Measurements from ENCODE around the gene MEAK7.

Gene MEAK7

DNA sequence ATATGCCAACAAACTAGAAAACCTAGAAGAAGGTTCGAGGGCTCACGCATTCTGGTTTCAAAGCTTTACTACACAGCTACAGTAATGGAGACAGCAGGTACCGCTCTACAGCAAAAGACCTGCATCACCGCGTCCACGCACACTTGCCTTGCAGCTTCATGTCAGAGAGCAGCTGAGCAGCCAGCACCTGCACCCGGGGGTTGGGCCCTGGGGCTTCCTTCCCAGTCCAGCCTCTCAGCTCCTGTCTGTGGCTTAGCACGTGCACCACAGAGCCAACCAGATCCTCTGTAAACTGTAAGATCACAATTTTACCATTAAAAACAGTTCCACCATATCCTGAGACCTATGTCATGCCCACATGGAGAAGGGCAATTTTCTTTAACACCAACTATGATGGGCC, 15.3 kb downstream of the MEAK7 start:
- Histone ChIP-seq H3K9me3 (ENCODE audit: control insufficient read depth, insufficient read depth, low read length) (peaks cover 5% of the 10 kb centered on the region; the same call in 1 of the 2 replicates), H3K79me2 (ENCODE audit: control insufficient read depth, low read length) (no peaks in the 10 kb centered on the region), H4K20me1 (ENCODE audit: control insufficient read depth, insufficient read depth, low read depth, low read length) (no peaks in the 10 kb centered on the region), H3K4me2 (ENCODE audit: low read length) (no peak overlapping the region), H3K27ac (ENCODE audit: low read depth, low read length) (no peak overlapping the region), H3K4me3 (ENCODE audit: low read length) (no peak overlapping the region), H3K4me1 (ENCODE audit: control insufficient read depth, low read length) (no peaks in the 10 kb centered on the region), H3F3A (ENCODE audit: control insufficient read depth, insufficient read depth) (no peaks in the 10 kb centered on the region), H3K36me3 (ENCODE audit: control insufficient read depth, low read length) (peaks cover 12% of the 10 kb centered on the region), H3K27me3 (ENCODE audit: control insufficient read depth, low read length) (no peaks in the 10 kb centered on the region), H3K9me2 (replicated peaks; ENCODE audit: control insufficient read depth, low read length) (no peaks in the 10 kb centered on the region)
- TF ChIP-seq, protein P1, sequence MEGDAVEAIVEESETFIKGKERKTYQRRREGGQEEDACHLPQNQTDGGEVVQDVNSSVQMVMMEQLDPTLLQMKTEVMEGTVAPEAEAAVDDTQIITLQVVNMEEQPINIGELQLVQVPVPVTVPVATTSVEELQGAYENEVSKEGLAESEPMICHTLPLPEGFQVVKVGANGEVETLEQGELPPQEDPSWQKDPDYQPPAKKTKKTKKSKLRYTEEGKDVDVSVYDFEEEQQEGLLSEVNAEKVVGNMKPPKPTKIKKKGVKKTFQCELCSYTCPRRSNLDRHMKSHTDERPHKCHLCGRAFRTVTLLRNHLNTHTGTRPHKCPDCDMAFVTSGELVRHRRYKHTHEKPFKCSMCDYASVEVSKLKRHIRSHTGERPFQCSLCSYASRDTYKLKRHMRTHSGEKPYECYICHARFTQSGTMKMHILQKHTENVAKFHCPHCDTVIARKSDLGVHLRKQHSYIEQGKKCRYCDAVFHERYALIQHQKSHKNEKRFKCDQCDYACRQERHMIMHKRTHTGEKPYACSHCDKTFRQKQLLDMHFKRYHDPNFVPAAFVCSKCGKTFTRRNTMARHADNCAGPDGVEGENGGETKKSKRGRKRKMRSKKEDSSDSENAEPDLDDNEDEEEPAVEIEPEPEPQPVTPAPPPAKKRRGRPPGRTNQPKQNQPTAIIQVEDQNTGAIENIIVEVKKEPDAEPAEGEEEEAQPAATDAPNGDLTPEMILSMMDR (IDR thresholded peaks at IDR 0.05; ENCODE audit: low read depth, low read length, poor library complexity, severe bottlenecking): no peak
- TF ChIP-seq EZH2phosphoT487 (IDR thresholded peaks at IDR 0.05; ENCODE audit: borderline replicate concordance, low read length): no peak

DNA sequence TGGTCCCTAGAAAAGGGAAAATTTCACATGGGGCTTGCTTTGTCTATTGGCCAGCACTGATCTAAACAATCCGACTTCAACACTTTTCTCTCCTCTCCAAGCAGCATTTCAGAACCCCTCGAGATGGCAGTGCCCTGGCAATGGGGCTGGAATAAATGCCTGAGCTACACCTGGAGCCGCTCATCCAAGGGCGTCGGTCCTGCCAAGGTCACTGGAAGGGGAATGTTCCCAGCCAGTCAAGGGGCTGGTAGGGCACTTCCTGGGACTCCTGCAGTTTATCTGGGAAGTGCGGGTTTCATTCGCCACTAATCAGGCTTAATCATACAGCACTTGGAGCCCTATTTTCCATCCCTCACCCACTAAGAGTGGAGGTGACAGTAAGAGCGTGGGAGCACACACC, 17.1 kb downstream of the MEAK7 start:
- TF ChIP-seq, protein P1 (IDR thresholded peaks at IDR 0.05; ENCODE audit: low read depth, low read length, poor library complexity, severe bottlenecking): no peak
- TF ChIP-seq EZH2phosphoT487 (IDR thresholded peaks at IDR 0.05; ENCODE audit: borderline replicate concordance, low read length): no peak
- H3K27ac ChIP-seq (ENCODE audit: low read depth, low read length): no peak overlapping the region
- H3K36me3 ChIP-seq (ENCODE audit: control insufficient read depth, low read length): no peaks in the 10 kb centered on the region
- H3K4me1 ChIP-seq (ENCODE audit: control insufficient read depth, low read length): no peaks in the 10 kb centered on the region
- H3K4me3 ChIP-seq (ENCODE audit: low read length): no peak overlapping the region
- no peaks in the 10 kb centered on the region for H3F3A ChIP-seq (ENCODE audit: control insufficient read depth, insufficient read depth)
- no peaks in the 10 kb centered on the region for H3K9me2 ChIP-seq (replicated peaks; ENCODE audit: control insufficient read depth, low read length)
- H3K79me2 ChIP-seq (ENCODE audit: control insufficient read depth, low read length): no peaks in the 10 kb centered on the region
- H4K20me1 ChIP-seq (ENCODE audit: control insufficient read depth, insufficient read depth, low read depth, low read length): no peaks in the 10 kb centered on the region
- H3K27me3 ChIP-seq (ENCODE audit: control insufficient read depth, low read length): no peaks in the 10 kb centered on the region
- H3K9me3 ChIP-seq (ENCODE audit: control insufficient read depth, insufficient read depth, low read length): no peaks in the 10 kb centered on the region
- no peak overlapping the region for H3K4me2 ChIP-seq (ENCODE audit: low read length)

DNA sequence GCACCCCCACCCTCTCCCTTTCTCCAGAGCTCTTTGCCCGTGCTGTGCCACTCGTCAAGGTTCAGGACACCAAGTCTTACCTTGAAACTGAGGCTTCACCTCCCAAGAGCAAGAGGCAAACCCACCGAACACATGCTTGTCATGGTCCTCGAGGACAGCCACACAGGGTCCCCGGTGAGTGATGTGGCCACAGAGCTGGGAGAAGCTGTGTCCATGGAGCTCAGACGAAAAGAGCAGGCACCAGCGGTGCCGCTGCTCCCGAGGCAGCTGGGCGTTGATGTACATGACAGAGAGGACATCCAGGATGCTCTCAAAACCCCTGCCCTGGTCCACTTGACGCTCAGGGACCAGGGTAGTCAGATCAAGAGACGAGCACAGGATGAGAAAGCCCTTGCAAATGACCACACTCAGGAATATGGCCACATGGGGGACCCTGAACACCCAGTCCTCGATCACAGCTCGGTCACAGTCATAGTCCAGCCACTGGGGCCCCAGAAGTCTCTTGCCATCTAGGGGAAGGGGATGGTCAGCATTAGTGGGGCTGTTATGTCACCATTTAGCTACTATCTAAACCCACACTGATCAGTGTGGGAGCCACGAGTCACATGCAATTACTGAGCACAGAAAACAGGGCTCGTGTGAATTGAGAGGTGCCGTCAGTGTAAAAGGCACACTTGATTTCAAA, 17.8 kb downstream of the MEAK7 start:
- H3K27ac ChIP-seq (ENCODE audit: low read depth, low read length): no peak overlapping the region
- H3K27me3 ChIP-seq (ENCODE audit: control insufficient read depth, low read length): no peaks in the 10 kb centered on the region
- H3K9me3 ChIP-seq (ENCODE audit: control insufficient read depth, insufficient read depth, low read length): no peaks in the 10 kb centered on the region
- H3K4me2 ChIP-seq (ENCODE audit: low read length): no peak overlapping the region
- H3K9me2 ChIP-seq (replicated peaks; ENCODE audit: control insufficient read depth, low read length): no peaks in the 10 kb centered on the region
- no peaks in the 10 kb centered on the region for H4K20me1 ChIP-seq (ENCODE audit: control insufficient read depth, insufficient read depth, low read depth, low read length)
- H3F3A ChIP-seq (ENCODE audit: control insufficient read depth, insufficient read depth): no peaks in the 10 kb centered on the region
- no peak overlapping the region for H3K4me3 ChIP-seq (ENCODE audit: low read length)
- no peaks in the 10 kb centered on the region for H3K79me2 ChIP-seq (ENCODE audit: control insufficient read depth, low read length)
- TF ChIP-seq, protein P1 (IDR thresholded peaks at IDR 0.05; ENCODE audit: low read depth, low read length, poor library complexity, severe bottlenecking): no peak
- no peak for TF ChIP-seq EZH2phosphoT487 (IDR thresholded peaks at IDR 0.05; ENCODE audit: borderline replicate concordance, low read length)
- H3K36me3 ChIP-seq (ENCODE audit: control insufficient read depth, low read length): no peaks in the 10 kb centered on the region
- no peaks in the 10 kb centered on the region for H3K4me1 ChIP-seq (ENCODE audit: control insufficient read depth, low read length)

All from DOHH2 (cell line).